Measurements from ENCODE around the gene RCAN3. TPM values are rescaled to one million over a fixed set of nuclear protein-coding genes. Genes with fewer than 3 reads are reported as not detected.

RCAN3 gene
- total and polyA plus RNA-seq, 9 of the 15 experiments (the other 6 are each of a cell fraction or from before 2014, with no cell fraction given) = 0.10 to 1.4 (median 0.43) TPM

DNA sequence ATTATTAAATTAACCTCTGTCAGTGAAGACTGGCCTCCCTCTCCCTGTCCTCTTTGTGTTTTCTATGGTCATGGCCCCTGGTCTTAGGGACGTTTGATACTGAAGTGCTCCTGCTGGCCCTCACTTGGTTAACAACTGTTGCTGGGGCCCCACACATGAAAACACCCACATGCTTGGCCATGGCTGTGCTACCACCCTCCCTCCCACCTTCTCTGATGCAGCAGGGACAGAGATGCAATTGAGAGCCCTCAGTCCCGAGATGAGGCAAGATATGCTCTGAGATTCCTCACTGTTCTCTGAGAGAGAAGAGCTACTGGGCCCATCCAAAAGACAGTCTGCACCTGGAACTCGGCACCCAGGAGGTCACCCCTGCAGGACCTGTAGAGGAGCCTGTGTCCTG, 86.6 kb downstream of the RCAN3 start:
- BruUV-seq (replicated peaks) = no TSS peak
- H3K9me3 ChIP-seq (replicated peaks; ENCODE audit: control insufficient read depth, insufficient read depth, low read depth, low read length) = no peaks in the 10 kb centered on the region
- no peak overlapping the region for H3K27ac ChIP-seq (ENCODE audit: extremely low read depth, low read depth, low read length)
- ATAC-seq = no peak
- no peaks in the 10 kb centered on the region for H3K36me3 ChIP-seq (ENCODE audit: control insufficient read depth, insufficient read depth, low read length)
- ChIA-PET POLR2A (no interaction called here), CTCF (ENCODE audit: low intra/inter-chr PET ratio) (no interaction called here)
- H3K9me1 ChIP-seq (ENCODE audit: control insufficient read depth, insufficient read depth, low read length) = no peaks in the 10 kb centered on the region
- in situ Hi-C loops (cut with MboI) = no loop called here
- H4K20me1 ChIP-seq (replicated peaks; ENCODE audit: control insufficient read depth, insufficient read depth, low read length) = 0 out of 2 replicates have a peak, but pooled peaks cover 1% of the 10 kb centered on the region
- WGBS (ENCODE audit: insufficient coverage, low coverage, missing lambda C conversion rate) = 4% methylated on average over 3 of the region's 3 CpGs
- H3K27me3 ChIP-seq (ENCODE audit: control insufficient read depth in 2 of 2, insufficient read depth in 2 of 2, low read length in 2 of 2) = peaks cover 20 to 41% of the 10 kb centered on the region in 2 experiments; a peak in 4 of 5 replicates
- no peak for TF ChIP-seq ZNF41 (CRISPR knock-in tag; conservative IDR thresholded peaks at IDR 0.05)
- TF ChIP-seq ZNF551 (CRISPR knock-in tag; IDR thresholded peaks at IDR 0.05) = no peak
- TF ChIP-seq, protein P1, sequence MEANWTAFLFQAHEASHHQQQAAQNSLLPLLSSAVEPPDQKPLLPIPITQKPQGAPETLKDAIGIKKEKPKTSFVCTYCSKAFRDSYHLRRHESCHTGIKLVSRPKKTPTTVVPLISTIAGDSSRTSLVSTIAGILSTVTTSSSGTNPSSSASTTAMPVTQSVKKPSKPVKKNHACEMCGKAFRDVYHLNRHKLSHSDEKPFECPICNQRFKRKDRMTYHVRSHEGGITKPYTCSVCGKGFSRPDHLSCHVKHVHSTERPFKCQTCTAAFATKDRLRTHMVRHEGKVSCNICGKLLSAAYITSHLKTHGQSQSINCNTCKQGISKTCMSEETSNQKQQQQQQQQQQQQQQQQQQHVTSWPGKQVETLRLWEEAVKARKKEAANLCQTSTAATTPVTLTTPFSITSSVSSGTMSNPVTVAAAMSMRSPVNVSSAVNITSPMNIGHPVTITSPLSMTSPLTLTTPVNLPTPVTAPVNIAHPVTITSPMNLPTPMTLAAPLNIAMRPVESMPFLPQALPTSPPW (CRISPR knock-in tag; IDR thresholded peaks at IDR 0.05) = no peak
- TF ChIP-seq SRSF7 (optimal IDR thresholded peaks at IDR 0.05; ENCODE audit: low read depth, low read length) = no peak
- TF ChIP-seq, protein P2, sequence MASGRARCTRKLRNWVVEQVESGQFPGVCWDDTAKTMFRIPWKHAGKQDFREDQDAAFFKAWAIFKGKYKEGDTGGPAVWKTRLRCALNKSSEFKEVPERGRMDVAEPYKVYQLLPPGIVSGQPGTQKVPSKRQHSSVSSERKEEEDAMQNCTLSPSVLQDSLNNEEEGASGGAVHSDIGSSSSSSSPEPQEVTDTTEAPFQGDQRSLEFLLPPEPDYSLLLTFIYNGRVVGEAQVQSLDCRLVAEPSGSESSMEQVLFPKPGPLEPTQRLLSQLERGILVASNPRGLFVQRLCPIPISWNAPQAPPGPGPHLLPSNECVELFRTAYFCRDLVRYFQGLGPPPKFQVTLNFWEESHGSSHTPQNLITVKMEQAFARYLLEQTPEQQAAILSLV (tag; IDR thresholded peaks at IDR 0.05) = no peak
- H3K4me3 ChIP-seq = no peak overlapping the region
- intact Hi-C loops (cut with micrococcal nuclease) = loop anchor here (5.0 kb wide), 1 partner anchor 52 kb away; no protein-coding TSS in a partner anchor
- no peak overlapping the region; a peak in 1 of 4 replicates for H3K9ac ChIP-seq (ENCODE audit: insufficient read depth in 1 of 2, low read depth in 2 of 2, low read length in 2 of 2)
- no peaks in the 10 kb centered on the region for H3K79me2 ChIP-seq (ENCODE audit: control insufficient read depth, insufficient read depth, low read length)
- FAIRE-seq = no peak
- no peak overlapping the region for H3K4me2 ChIP-seq (ENCODE audit: insufficient read depth, low read length)
- peaks cover 14 to 16% of the 10 kb centered on the region in 2 experiments; a peak in 4 of 5 replicates for H3K4me1 ChIP-seq (replicated peaks in 1 of 2; ENCODE audit: control insufficient read depth in 2 of 2, insufficient read depth in 2 of 2, low read length in 2 of 2)
- DNase-seq (ENCODE audit: extremely low read depth in 1 of 4, low spot score in 3 of 4) = no peak
- H2AFZ ChIP-seq (ENCODE audit: low read depth, low read length) = no peak overlapping the region

Other genes with a start within 250 kb of the RCAN3 start
- not detected in 2 replicates for gene GRHL3, start 183.5 kb upstream of the RCAN3 start, total RNA-seq (2014; rRNA removed)
- gene GRHL3, start 183.5 kb upstream of the RCAN3 start, total RNA-seq (2014; rRNA removed; fragmentation: Illumina TruSeq; extraction: Trizol) = not detected in 2 replicates
- gene GRHL3, start 183.5 kb upstream of the RCAN3 start, total RNA-seq (2015; rRNA removed; fragmentation: Illumina TruSeq; extraction: Trizol) = not detected in 2 replicates
- gene GRHL3, start 183.5 kb upstream of the RCAN3 start, total RNA-seq (2021) = not detected in 2 replicates
- gene GRHL3, start 183.5 kb upstream of the RCAN3 start, polyA plus RNA-seq (2011; rRNA removed) = not detected in 2 replicates
- 0.04 TPM in 1 of 2 replicates, not detected in the other for gene GRHL3, start 183.5 kb upstream of the RCAN3 start, polyA plus RNA-seq (2014; fragmentation: Illumina TruSeq; extraction: Trizol)
- gene GRHL3, start 183.5 kb upstream of the RCAN3 start, polyA plus RNA-seq (2014; fragmentation: Nextera tagmentation; extraction: Ambion mirVana) = under 1 TPM in 1 of 2 experiments, not detected in 1; 0.01 TPM
- 0.65 TPM in 1 of 2 replicates, not detected in the other for gene GRHL3, start 183.5 kb upstream of the RCAN3 start, polyA plus RNA-seq (2014; rRNA removed)
- 6.7 and 7.6 TPM in 2 replicates for gene STPG1, start 89.1 kb upstream of the RCAN3 start, total RNA-seq (2014; rRNA removed)
- gene STPG1, start 89.1 kb upstream of the RCAN3 start, total RNA-seq (2014; rRNA removed; fragmentation: Illumina TruSeq; extraction: Trizol) = 8.2 and 8.3 TPM in 2 replicates
- 5.1 and 5.5 TPM in 2 replicates for gene STPG1, start 89.1 kb upstream of the RCAN3 start, total RNA-seq (2015; rRNA removed; fragmentation: Illumina TruSeq; extraction: Trizol)
- gene STPG1, start 89.1 kb upstream of the RCAN3 start, total RNA-seq (2021) = 7.2 and 7.6 TPM in 2 replicates
- gene STPG1, start 89.1 kb upstream of the RCAN3 start, polyA plus RNA-seq (2011; rRNA removed) = 7.2 and 8.4 TPM in 2 replicates
- gene STPG1, start 89.1 kb upstream of the RCAN3 start, polyA plus RNA-seq (2014; fragmentation: Illumina TruSeq; extraction: Trizol) = 9.0 and 10.1 TPM in 2 replicates
- gene STPG1, start 89.1 kb upstream of the RCAN3 start, polyA plus RNA-seq (2014; fragmentation: Nextera tagmentation; extraction: Ambion mirVana) = 10 to 100 TPM; 10.4 to 11.9 TPM
- gene STPG1, start 89.1 kb upstream of the RCAN3 start, polyA plus RNA-seq (2014; rRNA removed) = 5.0 and 9.4 TPM in 2 replicates
- 15.4 and 24.7 TPM in 2 replicates for gene NIPAL3, start 87.0 kb upstream of the RCAN3 start, total RNA-seq (2014; rRNA removed)
- gene NIPAL3, start 87.0 kb upstream of the RCAN3 start, total RNA-seq (2014; rRNA removed; fragmentation: Illumina TruSeq; extraction: Trizol) = 16.3 and 16.6 TPM in 2 replicates
- gene NIPAL3, start 87.0 kb upstream of the RCAN3 start, total RNA-seq (2015; rRNA removed; fragmentation: Illumina TruSeq; extraction: Trizol) = 11.3 and 11.4 TPM in 2 replicates
- gene NIPAL3, start 87.0 kb upstream of the RCAN3 start, total RNA-seq (2021) = 26.0 and 26.3 TPM in 2 replicates
- 16.0 and 18.2 TPM in 2 replicates for gene NIPAL3, start 87.0 kb upstream of the RCAN3 start, polyA plus RNA-seq (2011; rRNA removed)
- 20.0 and 21.3 TPM in 2 replicates for gene NIPAL3, start 87.0 kb upstream of the RCAN3 start, polyA plus RNA-seq (2014; fragmentation: Illumina TruSeq; extraction: Trizol)
- gene NIPAL3, start 87.0 kb upstream of the RCAN3 start, polyA plus RNA-seq (2014; fragmentation: Nextera tagmentation; extraction: Ambion mirVana) = 10 to 100 TPM; 10.5 to 12.2 TPM
- gene NIPAL3, start 87.0 kb upstream of the RCAN3 start, polyA plus RNA-seq (2014; rRNA removed) = 13.8 and 16.2 TPM in 2 replicates
- gene NCMAP, start 53.3 kb downstream of the RCAN3 start, total RNA-seq (2014; rRNA removed) = not detected in 2 replicates
- not detected in 2 replicates for gene NCMAP, start 53.3 kb downstream of the RCAN3 start, total RNA-seq (2014; rRNA removed; fragmentation: Illumina TruSeq; extraction: Trizol)
- not detected in 2 replicates for gene NCMAP, start 53.3 kb downstream of the RCAN3 start, total RNA-seq (2015; rRNA removed; fragmentation: Illumina TruSeq; extraction: Trizol)
- gene NCMAP, start 53.3 kb downstream of the RCAN3 start, total RNA-seq (2021) = not detected in 2 replicates
- gene NCMAP, start 53.3 kb downstream of the RCAN3 start, polyA plus RNA-seq (2011; rRNA removed) = not detected in 2 replicates
- not detected in 2 replicates for gene NCMAP, start 53.3 kb downstream of the RCAN3 start, polyA plus RNA-seq (2014; fragmentation: Illumina TruSeq; extraction: Trizol)
- gene NCMAP, start 53.3 kb downstream of the RCAN3 start, polyA plus RNA-seq (2014; fragmentation: Nextera tagmentation; extraction: Ambion mirVana) = under 1 TPM in 1 of 2 experiments, not detected in 1; 0.03 TPM
- not detected in 2 replicates for gene NCMAP, start 53.3 kb downstream of the RCAN3 start, polyA plus RNA-seq (2014; rRNA removed)
- 54.5 and 59.4 TPM in 2 replicates for gene SRRM1, start 140.5 kb downstream of the RCAN3 start, total RNA-seq (2014; rRNA removed)
- gene SRRM1, start 140.5 kb downstream of the RCAN3 start, total RNA-seq (2014; rRNA removed; fragmentation: Illumina TruSeq; extraction: Trizol) = 81.0 and 89.6 TPM in 2 replicates
- 86.4 and 86.7 TPM in 2 replicates for gene SRRM1, start 140.5 kb downstream of the RCAN3 start, total RNA-seq (2015; rRNA removed; fragmentation: Illumina TruSeq; extraction: Trizol)
- 200 and 225 TPM in 2 replicates for gene SRRM1, start 140.5 kb downstream of the RCAN3 start, total RNA-seq (2021)
- gene SRRM1, start 140.5 kb downstream of the RCAN3 start, polyA plus RNA-seq (2011; rRNA removed) = 76.5 and 152 TPM in 2 replicates
- gene SRRM1, start 140.5 kb downstream of the RCAN3 start, polyA plus RNA-seq (2014; fragmentation: Illumina TruSeq; extraction: Trizol) = 152 and 179 TPM in 2 replicates
- gene SRRM1, start 140.5 kb downstream of the RCAN3 start, polyA plus RNA-seq (2014; fragmentation: Nextera tagmentation; extraction: Ambion mirVana) = 100 to 1,000 TPM; 115 to 268 TPM
- gene SRRM1, start 140.5 kb downstream of the RCAN3 start, polyA plus RNA-seq (2014; rRNA removed) = 112 and 141 TPM in 2 replicates
- 31.8 and 34.6 TPM in 2 replicates for gene CLIC4, start 242.6 kb downstream of the RCAN3 start, total RNA-seq (2014; rRNA removed)
- gene CLIC4, start 242.6 kb downstream of the RCAN3 start, total RNA-seq (2014; rRNA removed; fragmentation: Illumina TruSeq; extraction: Trizol) = 58.3 and 71.7 TPM in 2 replicates
- 35.6 and 39.1 TPM in 2 replicates for gene CLIC4, start 242.6 kb downstream of the RCAN3 start, total RNA-seq (2015; rRNA removed; fragmentation: Illumina TruSeq; extraction: Trizol)
- gene CLIC4, start 242.6 kb downstream of the RCAN3 start, total RNA-seq (2021) = 64.5 and 67.5 TPM in 2 replicates
- gene CLIC4, start 242.6 kb downstream of the RCAN3 start, polyA plus RNA-seq (2011; rRNA removed) = 21.0 and 22.9 TPM in 2 replicates
- gene CLIC4, start 242.6 kb downstream of the RCAN3 start, polyA plus RNA-seq (2014; fragmentation: Illumina TruSeq; extraction: Trizol) = 52.6 and 58.3 TPM in 2 replicates
- 10 to 100 TPM; 16.0 to 18.9 TPM for gene CLIC4, start 242.6 kb downstream of the RCAN3 start, polyA plus RNA-seq (2014; fragmentation: Nextera tagmentation; extraction: Ambion mirVana)
- gene CLIC4, start 242.6 kb downstream of the RCAN3 start, polyA plus RNA-seq (2014; rRNA removed) = 33.8 and 38.4 TPM in 2 replicates

Data from K562 (cell line).